ENCODE measurements around the gene CDC42BPG. TPM values are rescaled to one million over a fixed set of nuclear protein-coding genes. Genes with fewer than 3 reads are reported as not detected.

Gene CDC42BPG
- total and polyA plus RNA-seq, 9 of the 15 experiments (the other 6 are each of a cell fraction or from before 2014, with no cell fraction given): 0.04 to 8.8 (median 2.1) TPM

- TF ChIP-seq MAFF (IDR thresholded peaks at IDR 0.05; ENCODE audit: low read length) (no peak), FOXO4 (CRISPR knock-in tag; IDR thresholded peaks at IDR 0.05) (no peak), HDAC8 (tag; IDR thresholded peaks at IDR 0.05) (no peak), KLF6 (CRISPR knock-in tag; IDR thresholded peaks at IDR 0.05; ENCODE audit: borderline replicate concordance) (no peak), ZFP1 (CRISPR knock-in tag; IDR thresholded peaks at IDR 0.05) (no peak)
These were observed 25.2 kb upstream of the CDC42BPG start (continued) for GRCh38 chr11:64869571-64870175.

- intact Hi-C loops (cut with micrococcal nuclease): no loop called here
- Histone ChIP-seq H3K4me1 (replicated peaks in 1 of 2; ENCODE audit: control insufficient read depth in 2 of 2, insufficient read depth in 2 of 2, low read length in 2 of 2) (peaks cover 41 to 58% of the 10 kb centered on the region in 2 experiments), H3K27me3 (ENCODE audit: control insufficient read depth in 2 of 2, insufficient read depth in 2 of 2, low read length in 2 of 2) (no peaks in the 10 kb centered on the region; a peak in 1 of 5 replicates), H3K27ac (ENCODE audit: extremely low read depth, low read depth, low read length) (peak overlapping the region; percentile 66), H3K4me2 (ENCODE audit: insufficient read depth, low read length) (no peak overlapping the region), H3K79me2 (ENCODE audit: control insufficient read depth, insufficient read depth, low read length) (peaks cover 78% of the 10 kb centered on the region), H3K9ac (ENCODE audit: insufficient read depth in 1 of 2, low read depth in 2 of 2, low read length in 2 of 2) (peak overlapping the region in 1 of 2 experiments; percentile 85; a peak in 1 of 4 replicates), H2AFZ (ENCODE audit: low read depth, low read length) (no peak overlapping the region), H3K9me3 (replicated peaks; ENCODE audit: control insufficient read depth, insufficient read depth, low read depth, low read length) (no peaks in the 10 kb centered on the region), H4K20me1 (replicated peaks; ENCODE audit: control insufficient read depth, insufficient read depth, low read length) (peaks cover 8% of the 10 kb centered on the region; the same call in 1 of the 2 replicates), H3K9me1 (ENCODE audit: control insufficient read depth, insufficient read depth, low read length) (peaks cover 3% of the 10 kb centered on the region), H3K36me3 (ENCODE audit: control insufficient read depth, insufficient read depth, low read length) (peaks cover 52% of the 10 kb centered on the region; the same call in 2 of the 3 replicates), H3K4me3 (no peak overlapping the region)
- in situ Hi-C loops (cut with MboI): no loop called here
- TF ChIP-seq MAFF (IDR thresholded peaks at IDR 0.05; ENCODE audit: low read length) (0 out of 2 replicates have a peak, but pooled peaks have one; percentile 4), ESRRA (IDR thresholded peaks at IDR 0.05; ENCODE audit: borderline replicate concordance, low read depth) (no peak), POLR2A (conservative IDR thresholded peaks at IDR 0.05) (no peak), ZNF316 (IDR thresholded peaks at IDR 0.05) (peak; percentile 48; the same call in 1 of the 2 replicates), C11orf30 (IDR thresholded peaks at IDR 0.05; ENCODE audit: low read depth) (peak; percentile 61), RBFOX2 (IDR thresholded peaks at IDR 0.05; ENCODE audit: low read depth, low read length) (peak; percentile 47; the same call in 1 of the 2 replicates)
- CTCF ChIA-PET (ENCODE audit: low intra/inter-chr PET ratio): no interaction called here
- DNase-seq (ENCODE audit: extremely low read depth in 1 of 4, low spot score in 3 of 4): no peak
- FAIRE-seq: no peak
- no TSS peak for BruUV-seq (replicated peaks)
- POLR2A ChIA-PET: interaction anchor here (1.1 to 9.6 kb wide), 5 partner anchors 8 to 23 kb away, joined by 3 to 109 read pairs (median 7); partner anchors contain the start of gene EHD1
- 82% methylated on average over 21 of the region's 21 CpGs for WGBS (ENCODE audit: insufficient coverage, low coverage, missing lambda C conversion rate)
- no peak for ATAC-seq
These were observed 24.6 kb upstream of the CDC42BPG start for GRCh38 chr11:64868904-64869570.

Measured in K562 (cell line).